HG02678 (cell line): ENCODE results near the gene RSRC2.

ENCODE experiments used
- ATAC-seq: cut with Tn5 transposase; IDR thresholded peaks from one replicate; pipeline ENCODE4 v1.9.1; 2021; ENCODE audit warnings: mild to moderate bottlenecking, moderate library complexity; ENCODE audit not compliant: unreplicated experiment

The RSRC2 gene

DNA sequence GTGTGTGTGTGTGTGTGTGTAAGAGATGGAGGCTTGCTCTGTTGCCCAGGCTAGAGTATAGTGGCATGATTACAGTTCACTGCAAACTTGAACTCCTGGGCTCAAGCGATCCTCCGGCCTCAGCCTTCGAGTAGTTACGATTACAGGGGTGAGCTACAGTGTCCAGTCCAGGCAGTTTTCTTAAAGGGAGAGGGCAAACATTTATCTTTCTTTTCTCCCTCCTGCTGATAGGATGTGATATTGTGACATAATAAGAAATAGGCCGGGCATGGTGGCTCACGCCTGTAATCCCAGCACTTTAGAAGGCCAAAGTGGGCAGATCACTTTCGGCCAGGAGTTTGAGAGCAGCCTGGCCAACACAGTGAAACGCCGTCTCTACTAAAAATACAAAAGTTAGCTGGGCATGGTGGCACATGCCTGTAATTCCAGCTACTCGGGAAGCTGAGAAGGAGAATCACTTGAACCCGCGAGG lies 72.5 kb downstream of the RSRC2 start:
- ATAC-seq, result no peak
